GM21367 (cell line): Measurements from ENCODE around the gene PHACTR3.

Experiments
- ATAC-seq: cut with Tn5 transposase; IDR thresholded peaks from one replicate; pipeline ENCODE4 v1.9.1; 2021; ENCODE audit not compliant: unreplicated experiment

PHACTR3 gene

GRCh38 chr20:59668926-59669850 is 64.8 kb downstream of the PHACTR3 start:
- ATAC-seq: no peak

- ATAC-seq: no peak
Measured at GRCh38 chr20:59670786-59671492, 66.6 kb downstream of the PHACTR3 start.

- ATAC-seq: no peak
Measured at GRCh38 chr20:59671661-59672471, 67.5 kb downstream of the PHACTR3 start.

DNA sequence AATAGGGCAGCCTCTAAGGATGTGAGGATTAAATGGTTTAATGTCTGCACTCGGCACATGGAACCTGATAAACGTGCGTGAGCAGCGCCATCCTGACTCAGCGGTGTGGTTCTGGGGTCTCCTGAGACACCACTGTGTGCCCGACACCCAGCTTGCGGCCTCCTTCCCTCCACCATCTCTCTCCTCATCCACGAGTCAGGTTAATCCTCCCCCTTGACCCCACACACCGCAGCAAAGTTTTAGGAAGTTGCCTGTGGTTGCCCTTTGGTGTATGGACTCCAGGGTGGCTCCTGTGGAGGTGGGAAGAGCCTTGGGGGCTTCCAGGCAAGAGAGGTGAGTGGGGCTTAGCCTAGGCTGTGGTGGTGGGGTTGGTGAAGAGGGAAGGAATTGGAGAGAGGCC is 68.2 kb downstream of the PHACTR3 start:
- no peak for ATAC-seq

DNA sequence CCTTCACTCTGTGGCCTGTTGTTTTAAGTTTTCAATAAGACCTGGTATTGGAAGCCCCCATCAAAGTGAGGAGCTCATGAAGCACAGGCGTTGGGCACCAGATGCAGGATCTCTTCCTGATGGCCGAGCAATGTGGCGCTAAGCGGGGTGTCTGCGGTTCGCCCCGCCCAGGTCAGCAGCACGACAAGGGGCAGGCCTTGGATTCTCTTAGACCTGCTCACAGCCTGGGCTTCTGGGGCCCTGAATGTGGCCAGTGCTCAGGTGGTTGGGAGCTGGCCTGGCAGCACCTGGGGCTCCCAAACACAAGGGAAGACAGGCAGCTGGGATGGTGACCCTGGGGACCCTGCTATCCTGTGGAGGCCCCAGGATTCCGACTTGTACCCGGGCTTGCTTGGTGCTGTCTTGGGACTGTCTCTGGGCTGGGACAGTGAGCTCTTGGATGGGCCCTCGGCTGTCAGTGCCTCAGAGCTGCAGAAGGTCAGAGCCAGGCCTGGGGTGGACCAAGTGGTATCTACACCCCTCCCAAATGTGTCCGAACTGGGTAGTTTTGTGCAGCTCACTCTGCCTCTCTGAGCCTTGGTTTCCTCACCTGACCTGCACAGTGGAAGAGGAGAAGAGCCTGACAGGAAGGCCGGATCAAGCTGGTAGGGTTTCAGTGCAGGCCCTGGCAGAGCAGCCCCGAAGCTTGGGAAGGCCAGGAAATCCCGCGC is 69.1 kb downstream of the PHACTR3 start:
- ATAC-seq: no peak

DNA sequence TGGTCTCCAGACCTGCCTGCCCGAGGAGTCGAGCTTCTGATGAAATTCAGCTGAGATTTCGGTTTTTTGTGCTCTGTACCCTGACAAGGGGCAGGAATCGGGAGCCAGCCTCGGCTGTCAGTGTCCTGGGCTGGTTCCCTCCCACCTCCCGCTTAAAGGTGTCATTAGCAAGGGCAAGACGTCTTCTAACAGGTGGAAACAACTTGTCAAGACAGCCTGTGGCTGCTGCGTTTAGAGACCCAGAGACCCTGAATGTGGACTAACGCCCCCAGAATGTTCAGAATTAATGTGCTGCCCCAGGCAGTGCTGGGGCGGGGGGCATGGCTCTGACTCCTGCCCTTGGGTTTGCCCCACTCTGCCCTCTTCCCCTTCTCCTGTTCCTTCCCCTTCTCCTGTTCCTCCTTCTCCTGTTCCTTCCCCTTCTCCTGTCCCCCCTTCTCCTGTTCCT is 69.7 kb downstream of the PHACTR3 start:
- no peak for ATAC-seq

GRCh38 chr20:59676126-59676850 is 71.9 kb downstream of the PHACTR3 start:
- no peak for ATAC-seq

- ATAC-seq: no peak
Measured at GRCh38 chr20:59676851-59677182, 72.5 kb downstream of the PHACTR3 start.

DNA sequence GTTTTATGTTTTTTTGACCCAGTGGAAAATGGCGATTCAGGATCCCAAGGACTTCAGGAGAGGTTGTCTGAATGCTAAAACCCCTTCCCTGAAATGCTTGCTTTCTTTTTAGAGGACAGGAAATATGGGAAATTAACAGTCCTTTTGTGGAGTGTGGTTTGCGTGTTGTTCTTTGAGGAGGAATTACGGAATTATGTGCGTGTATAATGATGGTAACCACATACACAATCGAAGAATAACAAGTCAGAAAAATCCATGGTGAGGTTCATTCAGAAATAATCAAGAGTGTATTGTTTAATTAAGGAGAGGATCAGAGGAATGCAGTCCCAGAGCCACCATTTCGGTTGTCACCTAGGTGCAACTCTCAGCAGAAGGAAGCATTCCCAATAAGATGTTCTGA is 73.2 kb downstream of the PHACTR3 start:
- no peak for ATAC-seq

- no peak for ATAC-seq
Measured at GRCh38 chr20:59678288-59678687, 73.9 kb downstream of the PHACTR3 start.

DNA sequence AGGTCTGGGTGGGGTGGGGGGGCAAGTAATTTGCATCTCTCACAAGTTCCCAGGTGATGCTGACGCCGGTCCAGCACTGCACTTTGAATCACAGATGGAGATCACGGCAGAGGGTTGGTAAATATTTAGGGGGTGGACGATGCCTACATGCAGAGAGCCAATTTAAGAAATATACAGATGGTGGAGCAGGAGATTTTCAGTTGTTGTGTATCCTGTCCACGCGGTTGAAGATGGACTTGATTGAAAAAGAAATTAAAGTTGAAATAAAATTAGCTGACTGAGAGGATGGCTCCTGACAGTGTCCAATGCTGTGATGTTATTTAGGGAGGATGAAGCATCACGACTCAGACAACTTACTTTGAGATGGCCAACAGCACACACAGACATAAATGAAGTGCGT is 74.6 kb downstream of the PHACTR3 start:
- ATAC-seq: no peak

DNA sequence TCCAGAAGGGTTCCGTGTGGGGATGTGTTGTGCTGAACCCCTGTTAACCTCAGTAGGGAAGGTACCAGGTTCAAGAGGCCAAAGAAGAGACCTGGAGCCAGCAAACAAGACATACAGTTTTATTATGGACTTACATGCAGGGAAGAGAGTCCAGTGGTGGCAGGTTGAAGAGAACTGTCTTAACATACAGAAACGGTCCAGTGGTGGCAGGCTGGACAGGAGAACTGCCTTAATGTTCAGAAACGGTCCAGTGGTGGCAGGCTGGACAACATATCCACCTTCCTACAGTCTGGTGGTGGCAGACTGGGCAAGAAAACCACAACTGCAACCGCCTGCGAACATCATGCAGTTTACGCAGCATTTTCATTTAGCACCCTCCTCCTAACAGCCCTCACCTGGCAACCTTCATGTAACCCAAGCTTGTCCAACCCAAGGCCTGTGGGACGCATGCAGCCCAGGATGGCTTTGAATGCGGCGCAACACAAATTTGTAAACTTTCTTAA is 75.9 kb downstream of the PHACTR3 start:
- no peak for ATAC-seq

- no peak for ATAC-seq
Measured at GRCh38 chr20:59680852-59681251, 76.5 kb downstream of the PHACTR3 start.

GRCh38 chr20:59682603-59683002 is 78.3 kb downstream of the PHACTR3 start:
- no peak for ATAC-seq

- ATAC-seq: no peak
Measured at GRCh38 chr20:59683181-59683580, 78.8 kb downstream of the PHACTR3 start.

- no peak for ATAC-seq
Measured at GRCh38 chr20:59684685-59685242, 80.4 kb downstream of the PHACTR3 start.

GRCh38 chr20:59686404-59687346 is 82.3 kb downstream of the PHACTR3 start:
- ATAC-seq: no peak

DNA sequence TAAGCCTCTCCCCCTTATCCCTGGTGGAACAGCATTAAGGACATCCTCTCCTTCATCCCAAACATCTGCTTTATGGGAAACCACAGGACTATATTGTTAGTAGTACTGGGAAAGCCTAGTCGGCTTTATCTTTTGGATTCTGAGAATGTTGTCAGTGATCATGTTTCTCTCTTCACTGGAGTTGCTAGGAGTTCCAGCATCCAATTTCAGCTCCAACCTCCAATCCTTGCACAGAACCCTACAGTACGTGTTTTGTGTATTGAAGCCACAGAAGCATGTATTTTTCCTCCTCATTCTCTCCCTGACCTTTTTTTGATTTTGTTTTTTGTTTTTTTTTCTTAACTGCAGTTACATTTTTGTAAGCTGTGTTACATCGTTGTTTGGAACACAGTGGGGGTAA is 84.0 kb downstream of the PHACTR3 start:
- ATAC-seq: no peak

DNA sequence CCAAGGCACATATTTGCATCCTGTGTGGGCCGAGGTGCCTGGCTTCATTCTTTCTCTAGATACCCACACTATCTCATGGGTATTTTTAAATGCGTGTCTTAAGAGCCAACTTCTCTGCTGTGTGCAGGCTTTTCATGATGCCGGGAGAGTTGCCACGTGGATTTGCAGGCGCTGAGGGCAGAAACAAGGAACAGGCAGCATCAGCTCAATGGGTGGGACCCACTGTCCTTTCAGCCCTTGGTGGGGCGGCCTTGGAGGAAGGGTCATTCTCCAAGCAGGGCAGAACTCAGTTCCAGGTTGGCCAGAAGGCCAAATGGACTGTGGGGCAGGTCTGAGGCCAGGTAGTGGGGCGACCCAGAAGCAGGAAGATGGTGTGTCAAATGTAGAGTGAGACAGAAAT is 84.7 kb downstream of the PHACTR3 start:
- ATAC-seq: no peak
